SKM-1 (cell line): ENCODE results near the gene MAPK6.

Experiments
- DNase-seq: peaks from one replicate; lab custom pipeline; 2025; ENCODE audit not compliant: unreplicated experiment; lab: John Stamatoyannopoulos, UW

Gene MAPK6

GRCh38 chr15:52010633-52011595, 8.1 kb upstream of the MAPK6 start:
- DNase-seq = no peak

- no peak for DNase-seq
Measured at GRCh38 chr15:52011711-52012144, 7.3 kb upstream of the MAPK6 start.

DNA sequence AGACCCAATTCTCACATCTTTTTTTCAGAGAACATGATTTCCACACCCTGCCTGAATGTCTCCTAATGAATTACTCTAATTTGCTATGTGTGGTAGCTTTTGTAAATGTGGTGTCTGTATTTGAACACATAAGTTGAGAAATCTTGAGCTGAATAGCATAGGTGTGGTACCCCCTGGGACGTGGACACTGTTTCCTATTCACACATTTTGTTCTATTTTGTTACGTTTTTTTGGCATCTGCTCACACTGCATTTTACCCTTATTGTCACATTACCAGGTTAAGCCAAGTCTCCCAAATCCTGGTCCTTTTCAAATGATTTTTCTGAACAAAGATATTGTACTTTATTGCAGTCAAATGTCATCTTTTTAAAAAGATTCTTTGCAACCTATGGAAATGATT, 6.8 kb upstream of the MAPK6 start:
- DNase-seq = no peak

DNA sequence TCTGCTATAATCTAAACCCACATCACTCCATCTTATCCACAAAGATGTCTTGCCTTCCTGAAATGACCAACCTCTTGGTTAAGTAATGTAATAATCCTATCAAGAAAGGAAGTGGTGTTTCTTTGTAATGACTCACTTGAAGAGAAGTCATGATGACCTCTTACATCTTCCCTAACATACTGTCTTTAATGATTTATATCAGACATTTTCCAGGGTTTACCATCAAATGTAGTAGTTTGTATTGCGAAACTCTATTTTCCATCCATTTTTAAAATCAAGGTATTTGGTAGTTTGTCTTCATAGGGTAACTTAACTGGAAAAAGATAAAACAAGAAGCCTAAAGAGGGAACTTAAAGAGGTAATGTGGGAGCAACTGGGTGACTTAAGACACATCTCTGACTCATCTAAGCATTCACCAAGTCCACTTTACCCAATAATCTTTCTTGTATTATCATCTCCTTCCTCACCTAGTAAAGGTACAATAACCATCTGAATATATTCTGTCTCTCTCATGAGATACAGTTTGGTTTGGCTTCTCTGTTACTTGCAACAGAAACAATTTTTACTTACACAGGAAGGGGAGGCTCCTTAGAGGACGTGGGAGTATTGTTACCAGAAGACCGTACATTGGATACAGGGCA, 5.7 kb upstream of the MAPK6 start:
- DNase-seq = peak; percentile 86

GRCh38 chr15:52014616-52015015, 4.4 kb upstream of the MAPK6 start:
- no peak for DNase-seq

DNA sequence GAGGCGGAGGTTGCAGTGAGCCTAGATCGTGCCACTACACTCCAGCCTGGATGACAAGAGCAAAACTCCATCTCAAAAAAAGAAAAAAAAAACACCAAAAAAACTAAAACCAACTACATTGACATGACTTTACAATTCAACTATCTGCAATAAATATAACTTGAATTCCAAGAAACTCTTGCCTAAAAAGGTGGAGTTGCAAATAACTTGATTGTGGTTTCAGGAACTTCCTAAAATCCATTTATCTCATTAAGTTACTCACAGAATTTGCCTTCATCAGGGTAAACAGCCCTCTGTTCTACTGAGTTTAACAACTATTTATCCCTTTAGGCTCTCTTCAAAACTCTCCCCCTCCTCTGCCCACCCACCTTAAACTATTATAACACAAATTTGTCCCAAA, 2.7 kb upstream of the MAPK6 start:
- no peak for DNase-seq

GRCh38 chr15:52018244-52018643, 775 bp upstream of the MAPK6 start:
- no peak for DNase-seq

DNA sequence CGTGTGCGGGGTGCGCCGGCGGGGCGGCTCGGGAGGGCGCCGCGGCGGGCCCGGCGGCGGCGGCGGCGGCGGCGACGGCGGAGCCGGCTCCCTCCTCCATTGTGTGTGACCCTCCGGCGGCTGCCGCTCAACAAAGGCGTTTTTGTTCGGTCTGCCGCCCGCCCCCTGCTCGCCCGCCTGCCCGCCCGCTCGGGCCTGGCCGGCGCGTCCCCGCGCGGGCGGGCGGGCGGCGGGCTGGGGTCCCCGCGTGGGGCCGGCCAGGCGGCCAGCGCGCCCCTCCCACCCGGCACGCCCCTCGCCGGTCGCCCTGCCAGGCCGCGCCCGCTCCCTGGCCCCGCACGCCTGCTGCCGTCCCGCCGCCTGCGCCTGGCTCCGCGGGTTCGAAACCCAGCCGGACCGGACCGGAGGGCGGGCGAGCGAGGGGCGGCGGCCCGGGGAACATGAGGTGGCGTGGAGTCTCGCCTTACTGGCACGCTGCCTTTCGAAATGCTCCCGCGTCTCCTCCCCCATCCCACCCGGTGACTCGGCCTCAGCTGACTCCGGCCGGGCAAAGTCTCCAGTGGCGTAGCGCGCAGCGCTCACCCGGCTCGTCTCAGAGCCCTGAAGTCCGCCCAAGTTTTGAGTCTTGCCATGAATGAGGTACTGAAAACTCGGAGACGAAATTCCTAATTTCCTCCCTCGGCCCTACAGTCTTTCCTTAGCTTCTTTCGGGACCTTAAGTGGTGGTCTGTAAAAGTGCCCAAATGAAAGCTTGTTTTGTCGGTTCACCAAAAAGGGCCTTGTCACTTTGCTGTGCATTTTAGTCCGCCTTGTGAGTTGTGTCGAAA, 588 bp downstream of the MAPK6 start:
- peak; percentile 35 for DNase-seq

DNA sequence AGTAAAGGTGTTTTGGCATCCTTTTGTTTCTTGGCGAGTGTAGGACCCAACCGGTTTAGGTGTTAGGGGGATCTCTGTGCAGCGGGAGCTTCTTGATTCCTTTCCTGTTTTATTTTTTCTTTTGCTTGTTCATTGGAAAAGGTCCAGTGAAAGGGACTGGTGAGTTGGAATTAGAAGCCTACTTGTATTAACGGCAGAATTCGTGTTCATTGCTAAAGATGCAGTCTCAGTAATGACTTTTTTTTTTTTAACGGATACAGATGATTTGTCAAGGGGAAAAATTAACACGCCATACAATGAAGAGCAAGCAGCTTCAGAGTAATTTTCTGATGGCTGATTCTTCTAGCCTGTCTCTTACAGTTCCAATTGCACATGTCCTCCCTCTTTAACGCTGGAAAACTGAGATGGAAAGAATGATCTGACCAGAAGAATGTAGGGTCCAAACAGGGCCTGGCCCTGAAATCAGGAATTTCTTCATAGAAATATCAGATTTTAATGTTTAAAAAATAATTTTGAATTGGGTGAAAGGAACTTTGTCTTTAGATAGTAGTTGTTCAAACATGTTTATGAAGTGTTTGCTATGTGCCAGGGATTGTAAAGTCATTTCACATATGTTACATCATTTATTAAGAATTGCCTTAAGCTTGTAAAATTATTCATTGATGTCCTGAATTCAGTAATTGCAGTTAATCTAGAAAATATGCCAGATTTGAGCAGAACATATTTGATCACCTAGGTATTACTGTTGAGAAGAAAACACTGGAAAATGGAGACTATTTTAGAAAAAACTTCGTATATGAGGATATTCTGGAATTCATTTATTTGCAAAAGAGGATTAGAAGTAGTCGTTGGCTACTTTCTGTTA, 1.4 kb downstream of the MAPK6 start:
- DNase-seq = no peak

- peak; percentile 35 for DNase-seq
Measured at GRCh38 chr15:52021128-52021671, 2.2 kb downstream of the MAPK6 start.

GRCh38 chr15:52021892-52022540, 3.0 kb downstream of the MAPK6 start:
- DNase-seq = no peak

GRCh38 chr15:52023169-52023922, 4.3 kb downstream of the MAPK6 start:
- DNase-seq = no peak

DNA sequence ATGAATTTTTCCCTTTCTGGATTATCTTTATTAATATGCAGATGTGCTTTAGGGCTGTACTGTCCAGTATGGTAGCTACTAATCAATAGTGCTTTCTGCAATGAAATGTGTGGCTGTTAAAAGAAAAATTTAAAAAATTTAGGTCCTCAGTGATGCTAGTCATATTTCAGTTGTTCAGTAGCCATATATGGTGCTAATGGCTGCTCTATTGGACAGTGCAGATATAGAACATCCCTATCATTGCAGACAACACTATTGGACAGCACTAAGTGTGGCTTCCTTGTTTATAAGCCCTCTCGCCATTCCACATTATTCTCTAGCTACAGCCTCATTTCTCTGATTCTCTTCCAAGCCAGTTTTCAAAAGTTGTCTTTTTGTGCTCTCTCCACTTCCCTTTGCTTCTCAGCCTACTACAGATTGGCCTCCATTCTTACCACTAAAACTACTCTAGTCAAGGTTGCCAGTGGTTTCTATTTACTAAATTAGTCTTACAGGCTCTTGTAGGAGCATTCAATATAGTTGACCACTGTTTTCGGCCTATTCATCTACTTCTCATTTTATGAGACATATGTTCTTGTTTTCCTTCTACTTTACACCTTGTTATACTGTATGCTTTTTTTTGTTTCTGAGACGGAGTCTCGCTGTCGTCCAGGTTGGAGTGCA, 9.5 kb downstream of the MAPK6 start:
- DNase-seq = no peak

DNA sequence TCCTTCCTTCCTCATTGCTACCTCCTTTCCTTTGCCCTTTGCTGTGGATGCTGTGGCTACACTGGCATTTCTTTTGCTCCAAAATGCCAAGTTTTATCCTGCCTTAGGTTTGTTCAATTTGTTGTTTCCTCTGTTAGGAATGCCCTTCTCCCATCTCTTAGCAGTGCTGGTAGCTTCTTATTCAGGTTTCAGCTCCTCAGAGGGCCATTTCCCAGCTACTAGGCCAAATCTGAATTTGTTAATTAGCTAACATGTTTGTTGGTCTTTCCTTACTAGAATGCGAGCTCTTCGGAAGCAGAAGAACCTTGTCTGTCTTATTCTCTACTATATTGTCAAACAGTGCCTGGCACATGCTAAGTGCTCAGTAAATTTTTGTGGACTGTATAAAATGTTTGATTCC, 11.0 kb downstream of the MAPK6 start:
- DNase-seq = no peak

DNA sequence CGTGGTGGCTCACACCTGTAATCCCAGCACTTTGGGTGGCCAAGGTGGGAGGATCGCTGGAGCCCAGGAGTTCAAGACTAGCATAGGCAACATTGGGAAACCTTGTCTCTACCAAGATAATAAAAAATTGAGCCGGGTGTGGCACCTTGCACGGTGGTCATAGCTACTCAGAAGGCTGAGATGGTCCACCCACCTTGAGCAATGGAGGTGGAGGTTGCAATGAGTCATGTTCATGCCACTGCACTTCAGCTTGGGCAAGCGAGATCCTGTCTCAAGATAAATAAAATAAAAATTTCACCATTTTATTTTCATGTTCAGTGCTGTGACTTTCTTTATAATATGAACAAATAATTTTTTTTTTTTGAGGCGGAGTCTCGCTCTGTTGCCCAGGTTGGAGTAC, 12.5 kb downstream of the MAPK6 start:
- DNase-seq = no peak

DNA sequence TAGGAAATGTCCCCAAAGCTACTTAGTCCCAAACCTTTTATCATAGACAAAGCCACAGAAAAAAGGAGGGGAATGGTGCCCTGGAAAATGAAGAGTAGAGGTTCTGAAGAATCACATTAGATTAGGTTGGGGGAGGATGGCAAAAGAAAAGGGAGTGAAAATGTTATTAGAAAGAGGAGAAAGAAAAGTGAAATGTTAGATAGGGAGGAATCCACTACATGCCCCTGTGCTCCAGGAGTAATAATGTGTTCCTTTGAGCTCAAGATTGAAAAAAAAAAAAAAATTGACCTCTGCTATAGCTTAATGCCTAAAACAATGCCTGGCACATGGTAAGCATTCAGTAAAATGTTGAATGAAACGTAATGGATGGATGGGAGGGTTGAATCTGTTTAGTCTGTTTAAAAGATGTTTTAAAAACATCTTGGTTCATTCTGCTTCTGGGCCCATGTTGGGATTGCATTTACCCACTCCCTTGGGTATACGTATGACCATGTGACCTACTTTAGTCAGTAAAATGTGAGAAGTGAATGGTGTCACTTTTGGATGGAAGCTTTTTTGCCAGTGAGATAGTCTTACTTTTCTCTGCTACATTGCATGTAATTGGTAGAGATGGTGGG, 19.0 kb downstream of the MAPK6 start:
- DNase-seq = no peak

DNA sequence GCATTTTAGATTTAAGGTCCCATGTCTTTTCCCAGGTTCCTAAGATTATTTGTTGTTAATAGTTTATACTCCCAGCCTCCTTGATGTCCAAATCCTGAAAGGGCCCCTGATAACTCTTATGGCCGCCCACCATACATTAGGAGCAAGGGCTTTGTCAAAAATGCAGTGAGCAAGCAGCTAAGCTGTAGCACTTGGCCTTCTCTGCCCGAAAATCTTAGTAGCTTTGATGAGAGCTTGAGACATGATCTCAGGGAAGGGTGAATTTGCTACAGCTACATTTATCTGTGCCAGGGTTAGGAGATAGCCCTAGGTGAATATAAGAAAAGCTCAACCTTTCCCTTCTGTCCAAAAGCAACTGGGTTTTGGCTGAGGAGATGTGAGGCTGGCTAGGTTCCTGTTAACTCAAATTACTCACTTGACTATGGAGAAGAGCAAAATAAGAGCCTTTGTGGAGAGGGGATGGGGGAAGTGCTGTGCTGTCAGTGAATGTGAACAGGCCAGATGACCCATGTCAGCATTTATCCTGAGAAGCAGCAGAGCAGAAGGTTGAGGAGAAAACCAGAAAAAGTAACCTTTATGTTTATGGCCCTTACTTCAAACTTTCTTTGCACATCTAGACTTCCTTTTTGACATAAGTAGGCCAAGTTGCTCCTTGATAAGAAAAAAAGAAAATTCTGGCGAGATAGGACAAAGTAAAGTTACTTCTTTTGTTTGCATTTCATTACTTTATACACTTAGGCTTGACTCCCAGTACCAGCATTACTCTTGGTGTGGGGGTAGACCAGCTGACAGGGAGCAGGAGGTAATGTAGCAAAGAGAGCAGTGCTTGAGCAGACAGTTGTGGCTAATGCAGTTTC, 21.1 kb downstream of the MAPK6 start:
- no peak for DNase-seq
